ENCODE results near the gene VEPH1.

GRCh38 chr3:157363393-157363792 is 139.8 kb downstream of the VEPH1 start:
- TF ChIP-seq, protein P1, sequence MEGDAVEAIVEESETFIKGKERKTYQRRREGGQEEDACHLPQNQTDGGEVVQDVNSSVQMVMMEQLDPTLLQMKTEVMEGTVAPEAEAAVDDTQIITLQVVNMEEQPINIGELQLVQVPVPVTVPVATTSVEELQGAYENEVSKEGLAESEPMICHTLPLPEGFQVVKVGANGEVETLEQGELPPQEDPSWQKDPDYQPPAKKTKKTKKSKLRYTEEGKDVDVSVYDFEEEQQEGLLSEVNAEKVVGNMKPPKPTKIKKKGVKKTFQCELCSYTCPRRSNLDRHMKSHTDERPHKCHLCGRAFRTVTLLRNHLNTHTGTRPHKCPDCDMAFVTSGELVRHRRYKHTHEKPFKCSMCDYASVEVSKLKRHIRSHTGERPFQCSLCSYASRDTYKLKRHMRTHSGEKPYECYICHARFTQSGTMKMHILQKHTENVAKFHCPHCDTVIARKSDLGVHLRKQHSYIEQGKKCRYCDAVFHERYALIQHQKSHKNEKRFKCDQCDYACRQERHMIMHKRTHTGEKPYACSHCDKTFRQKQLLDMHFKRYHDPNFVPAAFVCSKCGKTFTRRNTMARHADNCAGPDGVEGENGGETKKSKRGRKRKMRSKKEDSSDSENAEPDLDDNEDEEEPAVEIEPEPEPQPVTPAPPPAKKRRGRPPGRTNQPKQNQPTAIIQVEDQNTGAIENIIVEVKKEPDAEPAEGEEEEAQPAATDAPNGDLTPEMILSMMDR (IDR thresholded peaks at IDR 0.05 in 4 of 5, conservative IDR thresholded peaks at IDR 0.05 in 1 of 5) = no peak
- TF ChIP-seq POLR2A (IDR thresholded peaks at IDR 0.05) = no peak

All from gastrocnemius medialis (tissue), 4 donors.